ENCODE results near the gene LEF1. TPM values are rescaled to one million over a fixed set of nuclear protein-coding genes. Genes with fewer than 3 reads are reported as not detected.
A peak's percentile ranks its signal among the peaks of the same experiment; 100 is the strongest.
"Not testable (repeated sequence)": the region's sequence is repeated elsewhere in the genome, so short reads cannot be mapped to it uniquely, and the experiment has no call there.

LEF1 gene
- polyA plus RNA-seq, 4 donors, result 53.5 to 81.4 (median 75.9) TPM

GRCh38 chr4:108078024-108078733, 90.6 kb downstream of the LEF1 start:
- no peak for DNase-seq (ENCODE audit: low read depth in 4 of 4, low spot score in 3 of 4)

DNA sequence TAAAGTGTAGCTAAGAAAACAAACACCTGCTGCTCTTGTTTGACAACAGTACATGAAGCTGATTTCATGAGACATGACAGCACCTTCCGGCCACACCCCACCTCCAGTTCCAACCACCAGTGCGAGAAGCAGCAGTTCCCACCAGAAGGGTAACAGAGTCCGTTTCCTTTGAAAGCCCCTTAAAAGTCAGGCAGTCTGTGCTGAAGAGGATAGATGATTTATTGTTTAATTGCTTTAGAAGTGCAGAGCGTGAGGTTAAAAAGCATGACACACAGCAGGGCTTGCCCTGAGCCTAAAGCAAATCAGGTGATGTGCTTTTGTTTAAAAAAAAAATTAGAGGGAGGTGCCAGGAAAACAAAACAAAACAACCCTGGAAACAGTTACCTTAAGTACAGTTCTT, 96.4 kb downstream of the LEF1 start:
- peak in 1 of 4 donors; percentile 10 for DNase-seq (ENCODE audit: low read depth in 4 of 4, low spot score in 3 of 4)

DNA sequence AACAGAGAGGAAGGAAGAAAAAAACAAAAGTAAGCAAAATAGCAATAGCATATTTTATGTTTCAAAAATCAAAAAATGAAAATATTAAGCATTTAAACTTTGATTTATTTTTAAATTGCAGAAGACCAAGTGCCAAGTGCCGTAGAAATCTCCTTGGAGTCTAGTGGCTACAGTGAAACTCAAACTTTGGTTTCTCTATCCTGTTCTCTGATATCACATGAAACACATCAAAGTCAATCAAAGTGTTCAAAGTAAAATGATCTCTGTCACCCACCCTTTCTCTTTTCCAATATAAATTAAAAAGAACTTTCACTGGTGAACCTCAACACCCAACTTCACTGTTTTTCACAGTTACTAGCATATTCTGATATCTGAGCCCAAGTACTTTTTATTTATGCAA, 98.0 kb downstream of the LEF1 start:
- DNase-seq (ENCODE audit: low read depth in 4 of 4, low spot score in 3 of 4), result no peak

GRCh38 chr4:108068442-108068841, 100.3 kb downstream of the LEF1 start:
- no peak for DNase-seq (ENCODE audit: low read depth in 4 of 4, low spot score in 3 of 4)

GRCh38 chr4:108060686-108061321, 107.9 kb downstream of the LEF1 start:
- peak in 1 of 4 donors; percentile 47 for DNase-seq (ENCODE audit: low read depth in 4 of 4, low spot score in 3 of 4)

DNA sequence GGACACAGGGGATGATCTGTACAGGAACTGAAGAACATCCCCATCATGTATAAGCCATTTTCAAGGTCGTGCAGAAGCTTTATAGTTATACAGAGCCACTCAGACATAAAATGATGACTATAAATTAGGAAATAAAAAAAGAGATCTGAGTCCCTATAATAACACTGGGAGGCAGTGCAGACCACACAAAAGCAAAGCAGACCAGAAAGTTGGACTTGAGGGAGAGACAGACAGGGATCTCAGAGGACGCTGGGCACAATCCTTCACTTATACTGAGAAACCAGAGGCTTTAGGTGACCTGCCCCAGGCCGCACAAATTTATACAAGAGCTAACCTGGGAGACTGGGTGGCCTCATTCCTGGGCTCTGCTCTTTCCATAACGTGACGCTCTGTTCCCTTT, 108.6 kb downstream of the LEF1 start:
- DNase-seq (ENCODE audit: low read depth in 4 of 4, low spot score in 3 of 4), result peak in 1 of 4 donors; percentile 25

- DNase-seq (ENCODE audit: low read depth in 4 of 4, low spot score in 3 of 4), result no peak
Observed at GRCh38 chr4:108058685-108059440, 109.9 kb downstream of the LEF1 start.

DNA sequence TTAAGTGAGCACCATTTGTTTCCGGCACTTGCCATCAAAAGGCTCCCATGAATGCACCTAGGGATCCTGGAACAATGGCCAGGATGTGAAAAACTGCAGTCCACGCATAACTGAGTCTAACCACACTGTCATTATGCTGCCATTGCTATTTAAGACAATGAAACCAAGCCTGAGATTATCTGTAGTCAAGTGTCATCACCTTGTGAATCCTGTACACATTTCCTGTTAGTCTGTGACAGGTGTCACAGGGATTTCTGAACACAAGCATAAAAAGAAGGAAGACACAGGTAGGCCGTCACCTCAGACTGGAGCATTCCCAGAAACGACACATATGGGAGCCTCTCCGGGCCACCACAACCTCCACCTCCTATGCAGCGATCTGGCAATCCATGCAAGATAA, 112.3 kb downstream of the LEF1 start:
- no peak for DNase-seq (ENCODE audit: low read depth in 4 of 4, low spot score in 3 of 4)

- DNase-seq (ENCODE audit: low read depth in 4 of 4, low spot score in 3 of 4), result no peak
Observed at GRCh38 chr4:108055787-108056186, 112.9 kb downstream of the LEF1 start.

GRCh38 chr4:108054025-108054638, 114.6 kb downstream of the LEF1 start:
- no peak for DNase-seq (ENCODE audit: low read depth in 4 of 4, low spot score in 3 of 4)

DNA sequence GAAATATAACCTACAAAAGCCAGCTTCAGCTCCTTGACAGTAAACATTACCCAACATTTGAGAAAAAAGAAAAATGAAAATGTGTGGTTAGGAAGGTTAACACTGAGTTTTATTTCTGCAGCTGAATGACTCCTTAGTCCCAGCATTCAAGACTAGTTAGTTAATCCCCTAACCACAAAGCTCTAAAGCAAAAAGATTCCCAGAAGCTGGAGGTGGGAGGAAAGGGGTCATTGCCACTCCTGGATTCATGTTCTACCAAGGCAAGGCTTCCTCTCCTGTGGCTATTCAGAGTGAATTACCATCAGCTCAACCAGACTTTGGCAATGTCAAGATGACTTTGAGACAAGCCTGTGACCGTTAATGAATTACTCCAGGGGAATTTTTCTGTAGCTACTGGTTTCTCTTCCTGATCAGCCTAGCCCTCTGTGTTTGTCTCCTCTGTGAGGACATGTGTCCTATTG, 115.5 kb downstream of the LEF1 start:
- DNase-seq (ENCODE audit: low read depth in 4 of 4, low spot score in 3 of 4), result no peak

DNA sequence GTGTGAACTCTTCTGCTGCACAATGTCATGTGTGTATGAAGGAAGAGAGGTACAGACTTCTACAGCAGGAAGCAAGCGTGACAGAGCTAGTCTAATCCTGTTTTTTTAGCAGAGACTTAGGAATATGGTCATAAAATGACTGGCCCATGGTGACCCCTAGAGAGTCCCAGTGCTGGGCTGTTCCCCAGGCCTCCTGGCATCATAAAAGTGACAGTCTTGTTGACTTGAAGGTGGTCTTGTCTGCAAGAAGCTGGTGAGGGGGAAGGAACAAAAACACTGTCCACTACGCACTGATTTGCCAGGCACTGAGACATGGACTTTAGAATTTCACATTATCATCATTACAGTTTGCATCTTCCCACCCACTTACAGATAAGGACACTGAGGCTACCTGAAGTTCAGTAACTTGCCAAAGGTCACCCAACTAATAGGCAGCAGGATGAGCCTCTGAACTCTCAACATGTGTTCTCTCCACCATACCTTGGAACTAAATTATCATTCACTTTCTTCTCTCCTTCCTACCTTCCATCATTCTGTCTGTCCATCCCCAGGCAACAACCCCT, 116.1 kb downstream of the LEF1 start:
- DNase-seq (ENCODE audit: low read depth in 4 of 4, low spot score in 3 of 4), result no peak

DNA sequence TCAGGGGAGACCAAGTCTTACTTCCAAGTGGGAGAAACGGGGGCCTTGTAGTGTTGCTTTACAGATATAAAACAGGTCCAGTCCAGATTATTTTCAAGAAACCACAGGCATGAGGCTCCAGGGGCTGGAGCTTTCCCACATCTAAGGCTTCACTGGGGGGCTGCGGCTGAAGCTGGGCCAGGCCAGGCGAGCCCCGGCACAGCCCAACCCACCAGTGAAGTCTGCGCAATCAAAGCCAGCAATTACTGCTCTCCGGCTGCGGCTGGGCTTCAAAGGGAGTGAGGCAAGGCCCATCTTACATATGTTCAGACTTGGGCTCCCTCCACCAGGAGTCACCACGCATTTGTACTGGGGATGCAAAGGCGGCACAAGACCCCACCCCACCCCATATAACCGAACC, 117.4 kb downstream of the LEF1 start:
- DNase-seq (ENCODE audit: low read depth in 4 of 4, low spot score in 3 of 4), result no peak

GRCh38 chr4:108050166-108051111, 118.3 kb downstream of the LEF1 start:
- not testable (repeated sequence) for DNase-seq (ENCODE audit: low read depth in 4 of 4, low spot score in 3 of 4)

DNA sequence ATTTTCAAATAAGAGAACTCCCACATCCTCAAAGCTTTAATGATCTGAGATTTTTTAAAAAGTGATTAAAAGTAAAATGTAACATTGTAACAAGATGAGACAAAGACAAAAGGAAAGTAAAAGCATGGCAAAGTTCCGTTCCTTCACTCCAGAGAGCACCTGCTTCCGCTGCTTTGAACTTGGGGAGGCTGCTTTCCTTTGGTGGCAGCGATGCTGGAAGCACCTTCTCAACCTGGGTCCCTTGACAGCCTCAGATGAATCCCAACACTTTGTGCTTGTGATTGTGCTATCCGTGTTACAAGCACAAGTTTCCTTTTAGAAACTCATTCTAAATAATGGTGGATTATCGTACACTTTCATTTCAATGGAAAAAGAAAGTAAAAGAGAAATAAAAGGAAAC, 119.3 kb downstream of the LEF1 start:
- DNase-seq (ENCODE audit: low read depth in 4 of 4, low spot score in 3 of 4), result no peak

GRCh38 chr4:108048997-108049396, 119.7 kb downstream of the LEF1 start:
- DNase-seq (ENCODE audit: low read depth in 4 of 4, low spot score in 3 of 4), result no peak

- DNase-seq (ENCODE audit: low read depth in 4 of 4, low spot score in 3 of 4), result no peak
Observed at GRCh38 chr4:108048157-108048556, 120.6 kb downstream of the LEF1 start.

- no peak for DNase-seq (ENCODE audit: low read depth in 4 of 4, low spot score in 3 of 4)
Observed at GRCh38 chr4:108047199-108047598, 121.5 kb downstream of the LEF1 start.

GRCh38 chr4:108045687-108046024, 123.1 kb downstream of the LEF1 start:
- no peak for DNase-seq (ENCODE audit: low read depth in 4 of 4, low spot score in 3 of 4)

All from right renal pelvis (tissue), 4 donors.